Measurements from ENCODE around the gene CCDC188. TPM values are rescaled to one million over a fixed set of nuclear protein-coding genes. Genes with fewer than 3 reads are reported as not detected.
"Not testable (repeated sequence)": the region's sequence is repeated elsewhere in the genome, so short reads cannot be mapped to it uniquely, and the experiment has no call there.

The CCDC188 gene
- total RNA-seq, 5 donors from 2014 or later (not counting 1 experiment from before 2014, with no cell fraction given): 0.18 to 0.66 (median 0.58) TPM; not detected in 2

- Histone ChIP-seq H3K4me1 (ENCODE audit: control insufficient read depth in 1 of 2, extremely low read depth in 1 of 2, insufficient read depth in 2 of 2, low read length in 2 of 2) (no peaks in the 10 kb centered on the region), H3K9me3 (no peaks in the 10 kb centered on the region), H3K27ac (ENCODE audit: low read length) (no peak overlapping the region), H3K27me3 (replicated peaks in 1 of 2; ENCODE audit: control insufficient read depth in 2 of 2, extremely low read depth in 1 of 2, insufficient read depth in 2 of 2, low read length in 1 of 2) (peaks cover 0 to 17% of the 10 kb centered on the region in 2 experiments), H3K36me3 (ENCODE audit: control insufficient read depth in 2 of 2, extremely low read depth in 1 of 2, insufficient read depth in 1 of 2, low read length in 1 of 2) (no peaks in the 10 kb centered on the region), H3K4me3 (ENCODE audit: control insufficient read depth in 1 of 2, extremely low read depth in 1 of 2, low read length in 1 of 2) (no peak overlapping the region)
- Mint-ChIP-seq H3K36me3 (no peaks in the 10 kb centered on the region), H3K27me3 (no peaks in the 10 kb centered on the region), H3K4me1 (no peaks in the 10 kb centered on the region), H3K4me3 (no peak overlapping the region), H3K9me3 (no peaks in the 10 kb centered on the region), H3K27ac (no peak overlapping the region)
- WGBS (ENCODE audit: insufficient coverage): no CpG with 5 or more reads among the region's 7 CpGs
- ATAC-seq (replicated peaks in 1 of 4): no peak
- CTCF ChIA-PET: no interaction called here
- DNase-seq: no peak
- POLR2A ChIA-PET: no interaction called here
These were observed 15.1 kb upstream of the CCDC188 start for GRCh38 chr22:20165913-20166312.

- H3K27ac ChIP-seq (ENCODE audit: low read length): no peak overlapping the region
- H3K4me3 ChIP-seq (ENCODE audit: control insufficient read depth in 1 of 2, extremely low read depth in 1 of 2, low read length in 1 of 2): no peak overlapping the region
- Mint-ChIP-seq H3K36me3 (no peaks in the 10 kb centered on the region), H3K9me3 (no peaks in the 10 kb centered on the region), H3K27ac (no peak overlapping the region), H3K4me3 (no peak overlapping the region), H3K4me1 (no peaks in the 10 kb centered on the region), H3K27me3 (no peaks in the 10 kb centered on the region)
- DNase-seq: no peak
- no peaks in the 10 kb centered on the region for H3K4me1 ChIP-seq (ENCODE audit: control insufficient read depth in 1 of 2, extremely low read depth in 1 of 2, insufficient read depth in 2 of 2, low read length in 2 of 2)
- ATAC-seq (replicated peaks in 1 of 4): no peak
- POLR2A ChIA-PET: no interaction called here
- CTCF ChIA-PET: no interaction called here
- WGBS (ENCODE audit: insufficient coverage): 93% methylated on average over 8 of the region's 12 CpGs
- peaks cover 0 to 15% of the 10 kb centered on the region in 2 experiments for H3K27me3 ChIP-seq (replicated peaks in 1 of 2; ENCODE audit: control insufficient read depth in 2 of 2, extremely low read depth in 1 of 2, insufficient read depth in 2 of 2, low read length in 1 of 2)
- H3K36me3 ChIP-seq (ENCODE audit: control insufficient read depth in 2 of 2, extremely low read depth in 1 of 2, insufficient read depth in 1 of 2, low read length in 1 of 2): no peaks in the 10 kb centered on the region
- no peaks in the 10 kb centered on the region for H3K9me3 ChIP-seq
These were observed 14.6 kb upstream of the CCDC188 start for GRCh38 chr22:20165421-20165820.

GRCh38 chr22:20164863-20165262 lies 14.0 kb upstream of the CCDC188 start:
- ChIA-PET CTCF (no interaction called here), POLR2A (no interaction called here)
- no peaks in the 10 kb centered on the region for H3K36me3 Mint-ChIP-seq

GRCh38 chr22:20160041-20160440 lies 9.2 kb upstream of the CCDC188 start:
- no peak overlapping the region for H3K27ac ChIP-seq (ENCODE audit: low read length)
- ATAC-seq (replicated peaks in 1 of 4) (no peak), DNase-seq (no peak)
- CTCF ChIA-PET: no interaction called here
- WGBS (ENCODE audit: insufficient coverage): 78% methylated on average over 4 of the region's 10 CpGs
- no peaks in the 10 kb centered on the region for H3K9me3 ChIP-seq
- Mint-ChIP-seq H3K4me3 (no peak overlapping the region), H3K4me1 (peaks cover 0 to 3% (median 2%) of the 10 kb centered on the region in 3 donors), H3K9me3 (no peaks in the 10 kb centered on the region), H3K36me3 (no peaks in the 10 kb centered on the region), H3K27me3 (peaks cover 0 to 5% of the 10 kb centered on the region in 2 donors), H3K27ac (no peak overlapping the region)
- H3K27me3 ChIP-seq (replicated peaks in 1 of 2; ENCODE audit: control insufficient read depth in 2 of 2, extremely low read depth in 1 of 2, insufficient read depth in 2 of 2, low read length in 1 of 2): peaks cover 0 to 44% of the 10 kb centered on the region in 2 experiments
- H3K4me1 ChIP-seq (ENCODE audit: control insufficient read depth in 1 of 2, extremely low read depth in 1 of 2, insufficient read depth in 2 of 2, low read length in 2 of 2): peaks cover 0 to 16% of the 10 kb centered on the region in 2 experiments
- POLR2A ChIA-PET: no interaction called here
- no peak overlapping the region for H3K4me3 ChIP-seq (ENCODE audit: control insufficient read depth in 1 of 2, extremely low read depth in 1 of 2, low read length in 1 of 2)
- no peaks in the 10 kb centered on the region for H3K36me3 ChIP-seq (ENCODE audit: control insufficient read depth in 2 of 2, extremely low read depth in 1 of 2, insufficient read depth in 1 of 2, low read length in 1 of 2)

More at GRCh38 chr22:20164863-20165262, 14.0 kb upstream of the CCDC188 start:
- ATAC-seq (replicated peaks in 1 of 4) (no peak), DNase-seq (no peak)
- no peak overlapping the region for H3K27ac ChIP-seq (ENCODE audit: low read length)
- Mint-ChIP-seq H3K9me3 (no peaks in the 10 kb centered on the region), H3K27me3 (no peaks in the 10 kb centered on the region), H3K27ac (no peak overlapping the region), H3K4me3 (no peak overlapping the region), H3K4me1 (no peaks in the 10 kb centered on the region)
- H3K4me3 ChIP-seq (ENCODE audit: control insufficient read depth in 1 of 2, extremely low read depth in 1 of 2, low read length in 1 of 2): no peak overlapping the region
- no peaks in the 10 kb centered on the region for H3K4me1 ChIP-seq (ENCODE audit: control insufficient read depth in 1 of 2, extremely low read depth in 1 of 2, insufficient read depth in 2 of 2, low read length in 2 of 2)
- H3K36me3 ChIP-seq (ENCODE audit: control insufficient read depth in 2 of 2, extremely low read depth in 1 of 2, insufficient read depth in 1 of 2, low read length in 1 of 2): no peaks in the 10 kb centered on the region
- H3K9me3 ChIP-seq: no peaks in the 10 kb centered on the region
- 84% methylated on average over 7 of the region's 11 CpGs for WGBS (ENCODE audit: insufficient coverage)
- peaks cover 0 to 11% of the 10 kb centered on the region in 2 experiments for H3K27me3 ChIP-seq (replicated peaks in 1 of 2; ENCODE audit: control insufficient read depth in 2 of 2, extremely low read depth in 1 of 2, insufficient read depth in 2 of 2, low read length in 1 of 2)

GRCh38 chr22:20159531-20159930 lies 8.7 kb upstream of the CCDC188 start:
- ATAC-seq (replicated peaks in 1 of 4); H3K27ac Mint-ChIP-seq; H3K36me3 Mint-ChIP-seq; H3K4me3 ChIP-seq (ENCODE audit: control insufficient read depth in 1 of 2, extremely low read depth in 1 of 2, low read length in 1 of 2); H3K27me3 Mint-ChIP-seq; H3K27ac ChIP-seq (ENCODE audit: low read length); H3K9me3 Mint-ChIP-seq; POLR2A ChIA-PET; H3K36me3 ChIP-seq (ENCODE audit: control insufficient read depth in 2 of 2, extremely low read depth in 1 of 2, insufficient read depth in 1 of 2, low read length in 1 of 2); H3K4me1 Mint-ChIP-seq; CTCF ChIA-PET; H3K9me3 ChIP-seq; H3K4me3 Mint-ChIP-seq; DNase-seq: not testable (repeated sequence)
- Histone ChIP-seq H3K4me1 (ENCODE audit: control insufficient read depth in 1 of 2, extremely low read depth in 1 of 2, insufficient read depth in 2 of 2, low read length in 2 of 2) (peaks cover 0 to 21% of the 10 kb centered on the region in 2 experiments), H3K27me3 (replicated peaks in 1 of 2; ENCODE audit: control insufficient read depth in 2 of 2, extremely low read depth in 1 of 2, insufficient read depth in 2 of 2, low read length in 1 of 2) (peaks cover 0 to 48% of the 10 kb centered on the region in 2 experiments)
- no CpG with 5 or more reads among the region's 14 CpGs for WGBS (ENCODE audit: insufficient coverage)

- ChIA-PET CTCF (no interaction called here), POLR2A (no interaction called here)
- H3K27me3 Mint-ChIP-seq: peaks cover 0 to 5% of the 10 kb centered on the region in 2 donors
- no peaks in the 10 kb centered on the region for H3K36me3 ChIP-seq (ENCODE audit: control insufficient read depth in 2 of 2, extremely low read depth in 1 of 2, insufficient read depth in 1 of 2, low read length in 1 of 2)
- H3K9me3 ChIP-seq: no peaks in the 10 kb centered on the region
- peaks cover 0 to 52% of the 10 kb centered on the region in 2 experiments for H3K27me3 ChIP-seq (replicated peaks in 1 of 2; ENCODE audit: control insufficient read depth in 2 of 2, extremely low read depth in 1 of 2, insufficient read depth in 2 of 2, low read length in 1 of 2)
- peaks cover 0 to 24% of the 10 kb centered on the region in 2 experiments for H3K4me1 ChIP-seq (ENCODE audit: control insufficient read depth in 1 of 2, extremely low read depth in 1 of 2, insufficient read depth in 2 of 2, low read length in 2 of 2)
- DNase-seq: no peak
- no peak overlapping the region for H3K27ac Mint-ChIP-seq
- no peak overlapping the region for H3K4me3 Mint-ChIP-seq
- no peaks in the 10 kb centered on the region for H3K36me3 Mint-ChIP-seq
- ATAC-seq (replicated peaks in 1 of 4): no peak
- H3K27ac ChIP-seq (ENCODE audit: low read length): no peak overlapping the region
- H3K9me3 Mint-ChIP-seq: no peaks in the 10 kb centered on the region
- peaks cover 0 to 3% (median 2%) of the 10 kb centered on the region in 3 donors for H3K4me1 Mint-ChIP-seq
- 45% methylated on average over 4 of the region's 9 CpGs for WGBS (ENCODE audit: insufficient coverage)
- H3K4me3 ChIP-seq (ENCODE audit: control insufficient read depth in 1 of 2, extremely low read depth in 1 of 2, low read length in 1 of 2): no peak overlapping the region
These were observed 8.2 kb upstream of the CCDC188 start for GRCh38 chr22:20159076-20159475.

Data from T-cell (primary cell).